Heart left ventricle (tissue), 13 donors: Measurements from ENCODE around the gene RNF212.

Source experiments
- POLR2A ChIP-seq, 2 donors: fragments of 450-650 bp; IDR thresholded peaks; one replicate each; pipeline ENCODE4 v1.6.1; 2017; ENCODE audit warnings: antibody characterized with exemption in 2 of 2, mild to moderate bottlenecking in 2 of 2, moderate library complexity in 2 of 2
- TF ChIP-seq, protein P1 (sequence below), 12 donors: fragments of 200-600 bp; sonication (generic) in 4 of 12; IDR thresholded peaks; one replicate each; pipeline versions ENCODE4 v1.5.0 to v1.8.0; 2018 to 2022; ENCODE audit warnings: antibody characterized with exemption in 12 of 12, mild to moderate bottlenecking in 5 of 12
- donor health status: ischemic (EF 13 %, LVEDD 7.1; RV severe dilation, severe dysfunction).
- donor health status: DM: no; HTN: yes; CAD: no.
- donor health status: DM: no; HTN: no; CAD: no.
- donor health status: ischemic (EF 25% LVEDD 6.9; RV normal size, moderate dysfunction).
- donor health status: ischemic (EF 25% LVEDD 5.7; RV mildly dilated, moderate dysfunction).
- donor health status: ischemic (EF 35%, LVEDD 5.7; RV mildly dilated, moderate dysfunction).
- donor health status: nonischemic (EF 11% LVEDD 7.7; RV severe dilation, severe dysfunction).
- donor health status: DM: yes; HTN: yes; CAD: no.
- donor health status: PGD.
- donor health status: ischemic (EF 29% LVEDD 5.4; RV normal size, mild dysfunction).
- donor health status: nonischemic (EF 23%, LVEDD 6.1; RV moderate dilation, normal function).

DNA sequence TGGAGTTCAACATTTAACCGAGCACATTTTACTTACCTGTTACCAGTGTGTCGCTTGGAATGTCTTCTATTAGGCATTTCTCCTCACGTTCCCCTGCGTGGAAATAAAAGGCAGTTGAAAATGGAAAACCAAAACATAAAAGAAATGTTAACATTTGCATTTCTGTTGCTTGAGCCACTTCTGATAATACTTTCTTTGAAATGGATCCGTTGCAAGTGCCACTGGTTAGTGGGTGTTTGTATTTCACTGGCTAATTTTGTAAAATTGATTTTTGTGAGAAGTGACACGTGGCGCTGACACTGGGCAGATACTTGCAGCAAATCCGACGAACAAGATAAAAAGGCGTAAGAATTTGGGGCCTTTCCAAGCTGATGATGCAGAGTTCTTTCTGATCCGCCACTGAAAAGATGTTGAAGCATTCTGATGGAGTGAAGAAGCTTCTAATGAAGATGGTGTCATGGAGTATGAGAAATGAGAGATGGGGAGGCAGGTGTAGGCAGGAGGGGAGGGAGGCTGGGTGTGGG is 40.3 kb upstream of the RNF212 start:
- TF ChIP-seq, protein P1, sequence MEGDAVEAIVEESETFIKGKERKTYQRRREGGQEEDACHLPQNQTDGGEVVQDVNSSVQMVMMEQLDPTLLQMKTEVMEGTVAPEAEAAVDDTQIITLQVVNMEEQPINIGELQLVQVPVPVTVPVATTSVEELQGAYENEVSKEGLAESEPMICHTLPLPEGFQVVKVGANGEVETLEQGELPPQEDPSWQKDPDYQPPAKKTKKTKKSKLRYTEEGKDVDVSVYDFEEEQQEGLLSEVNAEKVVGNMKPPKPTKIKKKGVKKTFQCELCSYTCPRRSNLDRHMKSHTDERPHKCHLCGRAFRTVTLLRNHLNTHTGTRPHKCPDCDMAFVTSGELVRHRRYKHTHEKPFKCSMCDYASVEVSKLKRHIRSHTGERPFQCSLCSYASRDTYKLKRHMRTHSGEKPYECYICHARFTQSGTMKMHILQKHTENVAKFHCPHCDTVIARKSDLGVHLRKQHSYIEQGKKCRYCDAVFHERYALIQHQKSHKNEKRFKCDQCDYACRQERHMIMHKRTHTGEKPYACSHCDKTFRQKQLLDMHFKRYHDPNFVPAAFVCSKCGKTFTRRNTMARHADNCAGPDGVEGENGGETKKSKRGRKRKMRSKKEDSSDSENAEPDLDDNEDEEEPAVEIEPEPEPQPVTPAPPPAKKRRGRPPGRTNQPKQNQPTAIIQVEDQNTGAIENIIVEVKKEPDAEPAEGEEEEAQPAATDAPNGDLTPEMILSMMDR (IDR thresholded peaks at IDR 0.05) = no peak
- TF ChIP-seq POLR2A (IDR thresholded peaks at IDR 0.05) = no peak
